Progenitor cell of endocrine pancreas (in vitro differentiated cells): ENCODE data around the gene REXO1. TPM values are rescaled to one million over a fixed set of nuclear protein-coding genes. Genes with fewer than 3 reads are reported as not detected.

Experiments
- DNase-seq: peaks from one replicate; pipeline ENCODE4 v3.0.0; 2021; ENCODE audit warnings: low spot score; ENCODE audit not compliant: unreplicated experiment
- H3K27ac Mint-ChIP-seq: 2 replicates; pipeline ENCODE4 v1.8.0; 2021; ENCODE audit warnings: mild to moderate bottlenecking, moderate library complexity, mixed read lengths
- H3K27me3 Mint-ChIP-seq: 2 replicates; pipeline ENCODE4 v1.8.0; 2021; ENCODE audit warnings: mixed read lengths
- H3K36me3 Mint-ChIP-seq: 2 replicates; pipeline ENCODE4 v1.8.0; 2022; ENCODE audit warnings: mixed read lengths; ENCODE audit not compliant: insufficient read depth
- H3K4me1 Mint-ChIP-seq: 2 replicates; pipeline ENCODE4 v1.8.0; 2021; ENCODE audit warnings: low read depth, mixed read lengths
- H3K4me3 Mint-ChIP-seq: 2 replicates; pipeline ENCODE4 v1.8.0; 2021; ENCODE audit warnings: low read depth, mild to moderate bottlenecking, moderate library complexity, mixed read lengths
- H3K9me3 Mint-ChIP-seq: 2 replicates; pipeline ENCODE4 v1.8.0; 2021; ENCODE audit warnings: low read depth, mixed read lengths
- CTCF ChIP-seq: fragments of 200-600 bp; sonication (generic); IDR thresholded peaks from one replicate; pipeline ENCODE4 v1.5.0; 2021; ENCODE audit warnings: antibody characterized with exemption, mild to moderate bottlenecking; ENCODE audit not compliant: unreplicated experiment
- total RNA-seq: library from RNA; stranded (reverse); gene quantifications from 2 replicates; pipeline ENCODE4 v1.2.1, GENCODE V29; 2021

The REXO1 gene
- total RNA-seq, 1 donor from 2014 or later: 42.8 TPM

- H3K27ac Mint-ChIP-seq: no peak overlapping the region
- H3K36me3 Mint-ChIP-seq: peaks cover 12% of the 10 kb centered on the region
- no peak for DNase-seq
- TF ChIP-seq CTCF: no peak
- H3K4me3 Mint-ChIP-seq: no peak overlapping the region
- peaks cover 50% of the 10 kb centered on the region for H3K27me3 Mint-ChIP-seq
- peaks cover 8% of the 10 kb centered on the region for H3K4me1 Mint-ChIP-seq
- H3K9me3 Mint-ChIP-seq: no peaks in the 10 kb centered on the region
Measured at GRCh38 chr19:1779574-1779973, 68.7 kb downstream of the REXO1 start.

- no peak overlapping the region for H3K27ac Mint-ChIP-seq
- TF ChIP-seq CTCF: no peak
- no peaks in the 10 kb centered on the region for H3K9me3 Mint-ChIP-seq
- peaks cover 8% of the 10 kb centered on the region for H3K4me1 Mint-ChIP-seq
- DNase-seq: no peak
- peaks cover 22% of the 10 kb centered on the region for H3K36me3 Mint-ChIP-seq
- H3K27me3 Mint-ChIP-seq: peaks cover 58% of the 10 kb centered on the region
- H3K4me3 Mint-ChIP-seq: no peak overlapping the region
Measured at GRCh38 chr19:1777149-1777548, 71.1 kb downstream of the REXO1 start.

- no peak overlapping the region for H3K27ac Mint-ChIP-seq
- H3K4me3 Mint-ChIP-seq: no peak overlapping the region
- DNase-seq: no peak
- H3K4me1 Mint-ChIP-seq: peaks cover 8% of the 10 kb centered on the region
- no peaks in the 10 kb centered on the region for H3K9me3 Mint-ChIP-seq
- peaks cover 22% of the 10 kb centered on the region for H3K36me3 Mint-ChIP-seq
- TF ChIP-seq CTCF: no peak
- peaks cover 58% of the 10 kb centered on the region for H3K27me3 Mint-ChIP-seq
Measured at GRCh38 chr19:1776606-1777147, 71.6 kb downstream of the REXO1 start.

GRCh38 chr19:1775951-1776605, 72.2 kb downstream of the REXO1 start:
- TF ChIP-seq CTCF: no peak
- Mint-ChIP-seq H3K27me3 (peaks cover 57% of the 10 kb centered on the region), H3K4me1 (peaks cover 8% of the 10 kb centered on the region), H3K4me3 (no peak overlapping the region), H3K9me3 (peaks cover 2% of the 10 kb centered on the region), H3K27ac (no peak overlapping the region), H3K36me3 (peaks cover 24% of the 10 kb centered on the region)
- no peak for DNase-seq

- peaks cover 4% of the 10 kb centered on the region for H3K4me1 Mint-ChIP-seq
- peaks cover 50% of the 10 kb centered on the region for H3K27me3 Mint-ChIP-seq
- H3K9me3 Mint-ChIP-seq: peaks cover 11% of the 10 kb centered on the region
- no peak for DNase-seq
- peak; percentile 63 for TF ChIP-seq CTCF
- no peak overlapping the region for H3K4me3 Mint-ChIP-seq
- no peak overlapping the region for H3K27ac Mint-ChIP-seq
- peaks cover 31% of the 10 kb centered on the region for H3K36me3 Mint-ChIP-seq
Measured at GRCh38 chr19:1774989-1775772, 73.1 kb downstream of the REXO1 start.
